ENCODE data around the gene HEMK1. TPM values are rescaled to one million over a fixed set of nuclear protein-coding genes. Genes with fewer than 3 reads are reported as not detected.

The HEMK1 gene
- total RNA-seq, 1 experiment from 2014 or later = 20.9 TPM

- POLR2A ChIA-PET = interaction anchor here (0.6 kb wide), 1 partner anchor 234 kb away, joined by 3 read pairs; no protein-coding TSS in a partner anchor
- no peak for TF ChIP-seq HMGXB4 (CRISPR knock-in tag; IDR thresholded peaks at IDR 0.05)
- TF ChIP-seq TEAD1 (CRISPR knock-in tag; IDR thresholded peaks at IDR 0.05) = no peak
- TF ChIP-seq ZNF317 (CRISPR knock-in tag; IDR thresholded peaks at IDR 0.05; ENCODE audit: borderline replicate concordance, low read depth) = no peak
- no peak for TF ChIP-seq ETV6 (CRISPR knock-in tag; IDR thresholded peaks at IDR 0.05)
- TF ChIP-seq RORB (CRISPR knock-in tag; IDR thresholded peaks at IDR 0.05) = no peak
- H3K27me3 Mint-ChIP-seq (ENCODE audit: low read depth) = peaks cover 7% of the 10 kb centered on the region
- peaks cover 15% of the 10 kb centered on the region for H3K4me1 Mint-ChIP-seq
- H3K27ac Mint-ChIP-seq = no peak overlapping the region
- no peaks in the 10 kb centered on the region for H3K9me3 Mint-ChIP-seq
- CTCF ChIA-PET = interaction anchor here (1.1 to 5.5 kb wide), 7 partner anchors 16 to 224 kb away, joined by 3 to 98 read pairs (median 5); partner anchors contain the start of gene CISH
- ATAC-seq (no peak), DNase-seq (ENCODE audit: low spot score) (no peak)
- no peak overlapping the region for H3K4me3 Mint-ChIP-seq
- H3K36me3 Mint-ChIP-seq = no peaks in the 10 kb centered on the region
These were observed 2.2 kb downstream of the HEMK1 start for GRCh38 chr3:50571486-50571885.

DNA sequence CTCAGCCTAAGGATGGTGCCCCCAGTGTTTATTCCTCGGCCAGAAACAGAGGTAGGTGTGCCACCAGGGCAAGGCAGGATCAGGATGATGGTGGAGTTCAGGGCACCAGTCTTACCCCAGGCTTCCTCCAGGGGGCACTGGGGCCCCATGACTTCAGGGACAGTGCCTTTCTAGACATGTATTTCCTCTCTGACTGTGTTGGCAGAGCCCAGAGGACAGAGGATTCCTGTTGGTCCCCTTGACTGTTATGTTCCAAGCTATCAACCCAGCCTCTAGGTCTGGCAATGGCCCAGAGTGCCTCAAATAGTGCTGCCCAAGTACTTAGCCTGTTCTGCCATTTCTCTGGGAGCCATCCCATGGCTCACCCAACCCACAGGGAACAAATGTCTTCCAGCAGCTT is 2.8 kb downstream of the HEMK1 start:
- no peak overlapping the region for H3K4me3 Mint-ChIP-seq
- ChIA-PET CTCF (interaction anchor here (0.9 to 5.5 kb wide), 10 partner anchors 9 to 225 kb away, joined by 3 to 98 read pairs (median 5); partner anchors contain the start of gene CISH), POLR2A (no interaction called here)
- peak; percentile 76 for DNase-seq (ENCODE audit: low spot score)
- peaks cover under 1% of the 10 kb centered on the region; the same call in 1 of the 2 replicates for H3K27me3 Mint-ChIP-seq (ENCODE audit: low read depth)
- TF ChIP-seq KAT7 (CRISPR knock-in tag; IDR thresholded peaks at IDR 0.05; ENCODE audit: borderline replicate concordance) (no peak), AFF4 (CRISPR knock-in tag; IDR thresholded peaks at IDR 0.05; ENCODE audit: borderline replicate concordance) (no peak), CTCF (IDR thresholded peaks at IDR 0.05) (peak; percentile 67), GTF2I (CRISPR knock-in tag; conservative IDR thresholded peaks at IDR 0.05) (no peak)
- TF ChIP-seq, protein P1, sequence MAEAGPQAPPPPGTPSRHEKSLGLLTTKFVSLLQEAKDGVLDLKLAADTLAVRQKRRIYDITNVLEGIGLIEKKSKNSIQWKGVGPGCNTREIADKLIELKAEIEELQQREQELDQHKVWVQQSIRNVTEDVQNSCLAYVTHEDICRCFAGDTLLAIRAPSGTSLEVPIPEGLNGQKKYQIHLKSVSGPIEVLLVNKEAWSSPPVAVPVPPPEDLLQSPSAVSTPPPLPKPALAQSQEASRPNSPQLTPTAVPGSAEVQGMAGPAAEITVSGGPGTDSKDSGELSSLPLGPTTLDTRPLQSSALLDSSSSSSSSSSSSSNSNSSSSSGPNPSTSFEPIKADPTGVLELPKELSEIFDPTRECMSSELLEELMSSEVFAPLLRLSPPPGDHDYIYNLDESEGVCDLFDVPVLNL (CRISPR knock-in tag; IDR thresholded peaks at IDR 0.05; ENCODE audit: borderline replicate concordance, low read depth) = no peak
- TF ChIP-seq, protein P2, sequence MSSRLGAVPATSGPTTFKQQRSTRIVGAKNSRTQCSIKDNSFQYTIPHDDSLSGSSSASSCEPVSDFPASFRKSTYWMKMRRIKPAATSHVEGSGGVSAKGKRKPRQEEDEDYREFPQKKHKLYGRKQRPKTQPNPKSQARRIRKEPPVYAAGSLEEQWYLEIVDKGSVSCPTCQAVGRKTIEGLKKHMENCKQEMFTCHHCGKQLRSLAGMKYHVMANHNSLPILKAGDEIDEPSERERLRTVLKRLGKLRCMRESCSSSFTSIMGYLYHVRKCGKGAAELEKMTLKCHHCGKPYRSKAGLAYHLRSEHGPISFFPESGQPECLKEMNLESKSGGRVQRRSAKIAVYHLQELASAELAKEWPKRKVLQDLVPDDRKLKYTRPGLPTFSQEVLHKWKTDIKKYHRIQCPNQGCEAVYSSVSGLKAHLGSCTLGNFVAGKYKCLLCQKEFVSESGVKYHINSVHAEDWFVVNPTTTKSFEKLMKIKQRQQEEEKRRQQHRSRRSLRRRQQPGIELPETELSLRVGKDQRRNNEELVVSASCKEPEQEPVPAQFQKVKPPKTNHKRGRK (CRISPR knock-in tag; IDR thresholded peaks at IDR 0.05; ENCODE audit: borderline replicate concordance) = no peak
- peak; percentile 22 for ATAC-seq
- no peaks in the 10 kb centered on the region for H3K9me3 Mint-ChIP-seq
- H3K27ac Mint-ChIP-seq = no peak overlapping the region
- H3K36me3 Mint-ChIP-seq = no peaks in the 10 kb centered on the region
- H3K4me1 Mint-ChIP-seq = peaks cover 11% of the 10 kb centered on the region
